ENCODE data around the gene GMIP.
A peak's percentile ranks its signal among the peaks of the same experiment; 100 is the strongest.
"Not testable (repeated sequence)": the region's sequence is repeated elsewhere in the genome, so short reads cannot be mapped to it uniquely, and the experiment has no call there.

Gene GMIP

GRCh38 chr19:19643158-19644053 lies at the start of gene GMIP:
TSS of gene GMIP (minus strand) at chr19:19643657. CDS start at chr19:19643529, 128 bp downstream.
- peak; percentile 82 for DNase-seq (ENCODE audit: low spot score)

- DNase-seq (ENCODE audit: low spot score) = no peak
These were observed 48.2 kb upstream of the GMIP start for GRCh38 chr19:19691683-19692082.

- DNase-seq (ENCODE audit: low spot score) = not testable (repeated sequence)
These were observed 45.6 kb upstream of the GMIP start for GRCh38 chr19:19689023-19689422.

GRCh38 chr19:19687090-19687489 lies 43.6 kb upstream of the GMIP start:
- DNase-seq (ENCODE audit: low spot score) = no peak

GRCh38 chr19:19686580-19686979 lies 43.1 kb upstream of the GMIP start:
- no peak for DNase-seq (ENCODE audit: low spot score)

GRCh38 chr19:19686119-19686518 lies 42.7 kb upstream of the GMIP start:
- DNase-seq (ENCODE audit: low spot score) = not testable (repeated sequence)

- DNase-seq (ENCODE audit: low spot score) = no peak
These were observed 36.0 kb upstream of the GMIP start for GRCh38 chr19:19679176-19680073.

GRCh38 chr19:19677579-19677978 lies 34.1 kb upstream of the GMIP start:
- DNase-seq (ENCODE audit: low spot score) = no peak

GRCh38 chr19:19674315-19674714 lies 30.9 kb upstream of the GMIP start:
- DNase-seq (ENCODE audit: low spot score) = no peak

- no peak for DNase-seq (ENCODE audit: low spot score)
These were observed 29.4 kb upstream of the GMIP start for GRCh38 chr19:19672816-19673215.

GRCh38 chr19:19670070-19670551 lies 26.7 kb upstream of the GMIP start:
- DNase-seq (ENCODE audit: low spot score) = no peak

- DNase-seq (ENCODE audit: low spot score) = peak; percentile 90
These were observed 25.0 kb upstream of the GMIP start, which contains the start of gene ZNF101 for GRCh38 chr19:19668230-19669012. TSS of gene ZNF101 (plus strand) at chr19:19668839. CDS start at chr19:19668964, 125 bp downstream.

GRCh38 chr19:19665420-19665948 lies 22.0 kb upstream of the GMIP start:
- not testable (repeated sequence) for DNase-seq (ENCODE audit: low spot score)

- DNase-seq (ENCODE audit: low spot score) = peak; percentile 94
These were observed 20.0 kb upstream of the GMIP start, which contains the start of gene ATP13A1 for GRCh38 chr19:19663256-19664120. TSS of gene ATP13A1 (minus strand) at chr19:19663676. CDS start at chr19:19663666, 10 bp downstream.

- no peak for DNase-seq (ENCODE audit: low spot score)
These were observed 19.4 kb upstream of the GMIP start for GRCh38 chr19:19662871-19663255.

- DNase-seq (ENCODE audit: low spot score) = no peak
These were observed 18.9 kb upstream of the GMIP start for GRCh38 chr19:19662344-19662743.

- no peak for DNase-seq (ENCODE audit: low spot score)
These were observed 18.3 kb upstream of the GMIP start for GRCh38 chr19:19661675-19662251.

GRCh38 chr19:19661141-19661674 lies 17.8 kb upstream of the GMIP start:
- no peak for DNase-seq (ENCODE audit: low spot score)

GRCh38 chr19:19659646-19660245 lies 16.3 kb upstream of the GMIP start:
- no peak for DNase-seq (ENCODE audit: low spot score)
